Measurements from ENCODE around the gene SRBD1.

- no peak for TF ChIP-seq CTCF (IDR thresholded peaks at IDR 0.05)
- TF ChIP-seq POLR2A (IDR thresholded peaks at IDR 0.05): no peak
- TF ChIP-seq EP300 (IDR thresholded peaks at IDR 0.05): no peak
These were observed 158.2 kb downstream of the SRBD1 start for GRCh38 chr2:45452866-45453265.
